ENCODE data around the gene RAD1. TPM values are rescaled to one million over a fixed set of nuclear protein-coding genes. Genes with fewer than 3 reads are reported as not detected.

Gene RAD1
- total RNA-seq, 1 donor from 2014 or later = 2.0 TPM

GRCh38 chr5:34929720-34930461 is 14.6 kb upstream of the RAD1 start:
- peak overlapping the region; percentile 87 to 98 for H3K27ac ChIP-seq
- no peaks in the 10 kb centered on the region for H3K27me3 ChIP-seq
- peak in 1 of 3 experiments; percentile 5 for TF ChIP-seq CTCF (IDR thresholded peaks at IDR 0.05)
- peak; percentile 64 to 95 for DNase-seq (ENCODE audit: low spot score in 2 of 2)
- intact Hi-C loops (cut with DNase I) = loop anchor here (1.0 to 5.0 kb wide), 5 partner anchors 15 to 1947 kb away; partner anchors contain the start of genes AMACR, BRIX1, LMBRD2 and NIPBL
- peak overlapping the region; percentile 64 to 72 for H3K4me3 ChIP-seq
- no peaks in the 10 kb centered on the region for H3K9me3 ChIP-seq
- peaks cover 0 to 15% of the 10 kb centered on the region in 2 donors for H3K4me1 ChIP-seq
- peaks cover 11 to 17% of the 10 kb centered on the region in 2 donors for H3K36me3 ChIP-seq

GRCh38 chr5:34929134-34929719 is 13.9 kb upstream of the RAD1 start, which contains the start of gene DNAJC21:
Gene DNAJC21, plus strand, starts transcription at chr5:34929559. Its CDS starts 261 bp downstream, at chr5:34929820.
- H3K27ac ChIP-seq = peak within 1 kb of the TSS; percentile 87 to 98
- no peak for TF ChIP-seq CTCF (IDR thresholded peaks at IDR 0.05)
- no peaks in the 10 kb centered on the region for H3K27me3 ChIP-seq
- peaks cover 17 to 20% of the 10 kb centered on the region in 2 donors for H3K36me3 ChIP-seq
- intact Hi-C loops (cut with DNase I) = loop anchor here (1.0 to 5.0 kb wide), 3 partner anchors 14 to 1948 kb away; partner anchors contain the start of genes BRIX1, NIPBL, RAD1 and TARS1
- H3K4me1 ChIP-seq = peaks cover 0 to 15% of the 10 kb centered on the region in 2 donors
- peak within 1 kb of the TSS; percentile 64 to 72 for H3K4me3 ChIP-seq
- DNase-seq (ENCODE audit: low spot score in 2 of 2) = peak; percentile 92 to 99
- H3K9me3 ChIP-seq = no peaks in the 10 kb centered on the region

GRCh38 chr5:34928267-34928666 is 13.0 kb upstream of the RAD1 start:
- no peak for DNase-seq (ENCODE audit: low spot score in 2 of 2)
- H3K9me3 ChIP-seq = no peaks in the 10 kb centered on the region
- no peaks in the 10 kb centered on the region for H3K27me3 ChIP-seq
- intact Hi-C loops (cut with DNase I) = loop anchor here (2.0 to 5.0 kb wide), 2 partner anchors 1487 to 1949 kb away; partner anchors contain the start of genes NIPBL and TARS1
- no peak for TF ChIP-seq CTCF (IDR thresholded peaks at IDR 0.05)
- peaks cover 17 to 23% of the 10 kb centered on the region in 2 donors for H3K36me3 ChIP-seq
- H3K27ac ChIP-seq = no peak overlapping the region
- H3K4me1 ChIP-seq = peaks cover 0 to 15% of the 10 kb centered on the region in 2 donors
- no peak overlapping the region for H3K4me3 ChIP-seq

GRCh38 chr5:34927785-34928184 is 12.5 kb upstream of the RAD1 start:
- Histone ChIP-seq H3K36me3 (peaks cover 17 to 27% of the 10 kb centered on the region in 2 donors), H3K4me1 (peaks cover 0 to 15% of the 10 kb centered on the region in 2 donors), H3K4me3 (no peak overlapping the region), H3K9me3 (no peaks in the 10 kb centered on the region), H3K27me3 (no peaks in the 10 kb centered on the region), H3K27ac (no peak overlapping the region)
- intact Hi-C loops (cut with DNase I) = loop anchor here (2.0 to 5.0 kb wide), 2 partner anchors 1487 to 1950 kb away; partner anchors contain the start of genes NIPBL and TARS1
- TF ChIP-seq CTCF (IDR thresholded peaks at IDR 0.05) = no peak
- no peak for DNase-seq (ENCODE audit: low spot score in 2 of 2)

- no peak for TF ChIP-seq CTCF (IDR thresholded peaks at IDR 0.05)
- Histone ChIP-seq H3K4me3 (no peak overlapping the region), H3K4me1 (peaks cover 0 to 13% of the 10 kb centered on the region in 2 donors), H3K27me3 (no peaks in the 10 kb centered on the region), H3K27ac (no peak overlapping the region), H3K36me3 (peaks cover 28 to 40% of the 10 kb centered on the region in 2 donors), H3K9me3 (no peaks in the 10 kb centered on the region)
- intact Hi-C loops (cut with DNase I) = loop anchor here (5.0 kb wide), 1 partner anchor 1951 kb away; the partner anchor contains the start of gene NIPBL
- DNase-seq (ENCODE audit: low spot score in 2 of 2) = no peak
Observed at GRCh38 chr5:34926318-34926888, 11.1 kb upstream of the RAD1 start.
